Measurements from ENCODE around the gene ZBTB7C. TPM values are rescaled to one million over a fixed set of nuclear protein-coding genes. Genes with fewer than 3 reads are reported as not detected.

Gene ZBTB7C
- total RNA-seq, 1 experiment from 2014 or later, result 0.32 TPM

GRCh38 chr18:48203288-48203945 lies 205.8 kb downstream of the ZBTB7C start:
- Histone ChIP-seq H3K27me3 (replicated peaks; ENCODE audit: insufficient read depth, low read depth, low read length, poor library complexity) (peaks cover 11% of the 10 kb centered on the region), H3K4me3 (ENCODE audit: low read depth, low read length, poor library complexity, severe bottlenecking) (no peak overlapping the region), H3K27ac (ENCODE audit: low read depth, low read length, poor library complexity, severe bottlenecking) (no peak overlapping the region), H3K9me3 (ENCODE audit: low read depth, low read length, poor library complexity, severe bottlenecking) (no peaks in the 10 kb centered on the region), H3K36me3 (ENCODE audit: insufficient read depth, low read length, poor library complexity, severe bottlenecking) (no peaks in the 10 kb centered on the region), H3K4me1 (ENCODE audit: insufficient read depth, low read length, poor library complexity, severe bottlenecking) (no peaks in the 10 kb centered on the region)
- ChIA-PET POLR2A (ENCODE audit: low non-redundant PET) (no interaction called here), CTCF (no interaction called here)
- intact Hi-C loops (cut with micrococcal nuclease; ENCODE audit: unreplicated experiment), result no loop called here
- no peak for DNase-seq (ENCODE audit: low spot score)
- TF ChIP-seq CTCF (conservative IDR thresholded peaks at IDR 0.05; ENCODE audit: low read depth, low read length), result no peak
- BruUV-seq (replicated peaks), result no TSS peak

- no peak for DNase-seq (ENCODE audit: low spot score)
- BruUV-seq (replicated peaks), result no TSS peak
- Histone ChIP-seq H3K27ac (ENCODE audit: low read depth, low read length, poor library complexity, severe bottlenecking) (no peak overlapping the region), H3K36me3 (ENCODE audit: insufficient read depth, low read length, poor library complexity, severe bottlenecking) (no peaks in the 10 kb centered on the region), H3K4me3 (ENCODE audit: low read depth, low read length, poor library complexity, severe bottlenecking) (no peak overlapping the region), H3K27me3 (replicated peaks; ENCODE audit: insufficient read depth, low read depth, low read length, poor library complexity) (peaks cover 18% of the 10 kb centered on the region), H3K4me1 (ENCODE audit: insufficient read depth, low read length, poor library complexity, severe bottlenecking) (no peaks in the 10 kb centered on the region), H3K9me3 (ENCODE audit: low read depth, low read length, poor library complexity, severe bottlenecking) (no peaks in the 10 kb centered on the region)
- ChIA-PET CTCF (no interaction called here), POLR2A (ENCODE audit: low non-redundant PET) (no interaction called here)
- intact Hi-C loops (cut with micrococcal nuclease; ENCODE audit: unreplicated experiment), result no loop called here
- TF ChIP-seq EZH2 (IDR thresholded peaks at IDR 0.05; ENCODE audit: borderline replicate concordance, low read depth, low read length, poor library complexity, severe bottlenecking), result no peak
- no peak for TF ChIP-seq CTCF (conservative IDR thresholded peaks at IDR 0.05; ENCODE audit: low read depth, low read length)
These were observed 206.6 kb downstream of the ZBTB7C start for GRCh38 chr18:48202350-48203260.

GRCh38 chr18:48202006-48202348 lies 207.2 kb downstream of the ZBTB7C start:
- ChIA-PET CTCF (no interaction called here), POLR2A (ENCODE audit: low non-redundant PET) (no interaction called here)
- no peak for DNase-seq (ENCODE audit: low spot score)
- no TSS peak for BruUV-seq (replicated peaks)
- H3K36me3 ChIP-seq (ENCODE audit: insufficient read depth, low read length, poor library complexity, severe bottlenecking), result no peaks in the 10 kb centered on the region
- H3K9me3 ChIP-seq (ENCODE audit: low read depth, low read length, poor library complexity, severe bottlenecking), result no peaks in the 10 kb centered on the region
- TF ChIP-seq EZH2 (IDR thresholded peaks at IDR 0.05; ENCODE audit: borderline replicate concordance, low read depth, low read length, poor library complexity, severe bottlenecking) (no peak), CTCF (conservative IDR thresholded peaks at IDR 0.05; ENCODE audit: low read depth, low read length) (no peak)
- intact Hi-C loops (cut with micrococcal nuclease; ENCODE audit: unreplicated experiment), result no loop called here
- peaks cover 21% of the 10 kb centered on the region for H3K27me3 ChIP-seq (replicated peaks; ENCODE audit: insufficient read depth, low read depth, low read length, poor library complexity)
- H3K4me1 ChIP-seq (ENCODE audit: insufficient read depth, low read length, poor library complexity, severe bottlenecking), result no peaks in the 10 kb centered on the region
- H3K4me3 ChIP-seq (ENCODE audit: low read depth, low read length, poor library complexity, severe bottlenecking), result no peak overlapping the region
- H3K27ac ChIP-seq (ENCODE audit: low read depth, low read length, poor library complexity, severe bottlenecking), result no peak overlapping the region
